Neural cell (in vitro differentiated cells): ENCODE measurements around the gene CRTC1. TPM values are rescaled to one million over a fixed set of nuclear protein-coding genes. Genes with fewer than 3 reads are reported as not detected.

Source experiments
- H2AFZ ChIP-seq: fragments of 200-600, 300-800 bp; sonication (generic), shearing (Covaris generic); 2 replicates; pipeline ENCODE4 v1.6.0; 2014; ENCODE audit warnings: low read depth, mild to moderate bottlenecking, antibody characterized with exemption, low read length, moderate library complexity
- H3F3A ChIP-seq: fragments of 200-600 bp; shearing (Covaris generic); 2 replicates; pipeline ENCODE4 v1.6.1; 2016; ENCODE audit warnings: mild to moderate bottlenecking, moderate library complexity, mixed read lengths, antibody characterized with exemption, low read length; ENCODE audit not compliant: insufficient read depth, poor library complexity, severe bottlenecking
- H3K27ac ChIP-seq: fragments of 200-600, 300-800 bp; sonication (generic), shearing (Covaris generic); 2 replicates; pipeline ENCODE4 v1.5.1; 2014; ENCODE audit warnings: mild to moderate bottlenecking, low read length, moderate library complexity
- H3K27me3 ChIP-seq: fragments of 300-800, 200-600 bp; sonication (generic), shearing (Covaris generic); 2 replicates; pipeline ENCODE4 v1.6.0; 2014; ENCODE audit warnings: mild to moderate bottlenecking, low read depth, low read length, moderate library complexity; ENCODE audit not compliant: insufficient read depth
- H3K36me3 ChIP-seq: fragments of 300-800, 200-600 bp; sonication (generic), shearing (Covaris generic); 2 replicates; pipeline ENCODE4 v1.5.1; 2014; ENCODE audit warnings: mild to moderate bottlenecking, antibody characterized with exemption, low read length, moderate library complexity; ENCODE audit not compliant: insufficient read depth
- H3K4me2 ChIP-seq: fragments of 300-800, 200-600 bp; sonication (generic), shearing (Covaris generic); 2 replicates; pipeline ENCODE4 v1.6.0; 2014; ENCODE audit warnings: mild to moderate bottlenecking, low read length
- H3K4me3 ChIP-seq: fragments of 300-800, 200-600 bp; sonication (generic), shearing (Covaris generic); 2 replicates; pipeline ENCODE4 v1.5.1; 2014; ENCODE audit warnings: mild to moderate bottlenecking, low read length, moderate library complexity
- H3K79me2 ChIP-seq: fragments of 200-600 bp; shearing (Covaris generic); replicated peaks from 2 replicates; pipeline ENCODE4 v1.6.0; 2014; ENCODE audit warnings: mild to moderate bottlenecking, low read length, moderate library complexity; ENCODE audit not compliant: insufficient read depth
- H3K9ac ChIP-seq: fragments of 300-800, 200-600 bp; sonication (generic), shearing (Covaris generic); 2 replicates; pipeline ENCODE4 v1.6.1; 2016; ENCODE audit warnings: mild to moderate bottlenecking, low read length, mixed read lengths
- H3K9me2 ChIP-seq: fragments of 200-600 bp; shearing (Covaris generic); 2 replicates; pipeline ENCODE4 v1.6.1; 2016; ENCODE audit warnings: mild to moderate bottlenecking, low read length, mixed read lengths; ENCODE audit not compliant: insufficient read depth
- H3K9me3 ChIP-seq: fragments of 200-600, 300-800 bp; sonication (generic), shearing (Covaris generic); 2 replicates; pipeline ENCODE4 v1.6.1; 2016; ENCODE audit warnings: mild to moderate bottlenecking, mixed run types, low read length, moderate library complexity, mixed read lengths
- H4K20me1 ChIP-seq: fragments of 200-600 bp; shearing (Covaris generic); 2 replicates; pipeline ENCODE4 v1.6.1; 2016; ENCODE audit warnings: mild to moderate bottlenecking, mixed run types; ENCODE audit not compliant: insufficient read depth
- EP300 ChIP-seq: fragments of 450-650 bp; conservative IDR thresholded peaks from 2 replicates; pipeline ENCODE4 v1.6.1; 2014; ENCODE audit warnings: antibody characterized with exemption, mild to moderate bottlenecking, moderate library complexity; ENCODE audit not compliant: poor library complexity, severe bottlenecking
- EZH2 ChIP-seq: fragments of 200-600, 300-800 bp; shearing (Covaris generic), sonication (generic); IDR thresholded peaks from 2 replicates; pipeline ENCODE4 v1.6.1; 2014; ENCODE audit warnings: antibody characterized with exemption, low read length, borderline replicate concordance, mild to moderate bottlenecking; ENCODE audit not compliant: insufficient read depth, poor library complexity, severe bottlenecking
- MXI1 ChIP-seq: fragments of 450-650 bp; conservative IDR thresholded peaks from 2 replicates; pipeline ENCODE4 v1.6.1; 2014; ENCODE audit warnings: antibody characterized with exemption, mild to moderate bottlenecking; ENCODE audit not compliant: poor library complexity, severe bottlenecking
- POLR2AphosphoS5 ChIP-seq: IDR thresholded peaks from 2 replicates; pipeline ENCODE4 v1.6.1; 2012
- RAD21 ChIP-seq: fragments of 450-650 bp; conservative IDR thresholded peaks from 2 replicates; pipeline ENCODE4 v1.6.1; 2014; ENCODE audit warnings: antibody characterized with exemption, mild to moderate bottlenecking, moderate library complexity
- SMC3 ChIP-seq: fragments of 450-650 bp; conservative IDR thresholded peaks from 2 replicates; pipeline ENCODE4 v1.6.1; 2014; ENCODE audit warnings: antibody characterized with exemption, mild to moderate bottlenecking, moderate library complexity; ENCODE audit not compliant: poor library complexity
- TAF1 ChIP-seq: IDR thresholded peaks from 2 replicates; pipeline ENCODE4 v1.6.1; 2012; ENCODE audit warnings: low read depth
- polyA plus RNA-seq: library from polyadenylated mRNA; depleted of rRNA; stranded (reverse); fragments of >200 nt; gene quantifications from 2 replicates; pipeline ENCODE4 v1.2.3, GENCODE V29; 2014
- TF ChIP-seq, protein P1 (sequence below): IDR thresholded peaks from 2 replicates; pipeline ENCODE4 v1.6.1; 2012; ENCODE audit warnings: borderline replicate concordance
- TF ChIP-seq, protein P2 (sequence below): fragments of 450-650 bp; IDR thresholded peaks from 2 replicates; pipeline ENCODE4 v1.5.1; 2014; ENCODE audit warnings: antibody characterized with exemption, mild to moderate bottlenecking, moderate library complexity; ENCODE audit not compliant: poor library complexity, severe bottlenecking

Gene CRTC1
- polyA plus RNA-seq, 1 donor from 2014 or later: 10.4 TPM

DNA sequence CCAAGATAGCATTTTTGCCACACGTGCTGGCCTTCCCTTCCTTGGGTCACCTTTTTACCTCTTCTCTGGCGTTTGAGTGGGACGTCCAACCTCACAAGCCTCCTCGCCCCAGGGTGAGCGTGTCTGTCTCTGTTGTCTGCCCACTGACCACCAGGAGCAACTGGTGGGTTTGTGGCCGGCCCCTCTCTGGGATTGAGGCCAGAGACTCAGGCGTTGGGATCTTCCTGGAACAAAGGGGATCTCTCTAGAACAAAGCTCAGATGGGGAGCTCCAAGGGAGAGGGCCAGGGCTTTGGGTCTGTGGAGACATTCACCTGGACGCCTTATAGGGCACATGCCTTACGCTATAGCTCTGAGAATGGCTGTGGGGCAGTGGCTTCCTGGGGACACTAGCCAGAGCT, 90.2 kb downstream of the CRTC1 start:
- no peak overlapping the region for H3K9ac ChIP-seq
- H3K9me3 ChIP-seq: no peaks in the 10 kb centered on the region
- H3F3A ChIP-seq: no peaks in the 10 kb centered on the region
- no peak overlapping the region for H3K4me3 ChIP-seq
- H3K27ac ChIP-seq: no peak overlapping the region
- H4K20me1 ChIP-seq: no peaks in the 10 kb centered on the region
- H3K36me3 ChIP-seq: no peaks in the 10 kb centered on the region
- H3K9me2 ChIP-seq: no peaks in the 10 kb centered on the region
- H3K27me3 ChIP-seq: no peaks in the 10 kb centered on the region
- H3K79me2 ChIP-seq: no peaks in the 10 kb centered on the region
- H3K4me2 ChIP-seq: no peak overlapping the region
- no peak overlapping the region for H2AFZ ChIP-seq
- TF ChIP-seq EZH2: no peak
- no peak for TF ChIP-seq TAF1
- no peak for TF ChIP-seq SMC3
- TF ChIP-seq, protein P1, sequence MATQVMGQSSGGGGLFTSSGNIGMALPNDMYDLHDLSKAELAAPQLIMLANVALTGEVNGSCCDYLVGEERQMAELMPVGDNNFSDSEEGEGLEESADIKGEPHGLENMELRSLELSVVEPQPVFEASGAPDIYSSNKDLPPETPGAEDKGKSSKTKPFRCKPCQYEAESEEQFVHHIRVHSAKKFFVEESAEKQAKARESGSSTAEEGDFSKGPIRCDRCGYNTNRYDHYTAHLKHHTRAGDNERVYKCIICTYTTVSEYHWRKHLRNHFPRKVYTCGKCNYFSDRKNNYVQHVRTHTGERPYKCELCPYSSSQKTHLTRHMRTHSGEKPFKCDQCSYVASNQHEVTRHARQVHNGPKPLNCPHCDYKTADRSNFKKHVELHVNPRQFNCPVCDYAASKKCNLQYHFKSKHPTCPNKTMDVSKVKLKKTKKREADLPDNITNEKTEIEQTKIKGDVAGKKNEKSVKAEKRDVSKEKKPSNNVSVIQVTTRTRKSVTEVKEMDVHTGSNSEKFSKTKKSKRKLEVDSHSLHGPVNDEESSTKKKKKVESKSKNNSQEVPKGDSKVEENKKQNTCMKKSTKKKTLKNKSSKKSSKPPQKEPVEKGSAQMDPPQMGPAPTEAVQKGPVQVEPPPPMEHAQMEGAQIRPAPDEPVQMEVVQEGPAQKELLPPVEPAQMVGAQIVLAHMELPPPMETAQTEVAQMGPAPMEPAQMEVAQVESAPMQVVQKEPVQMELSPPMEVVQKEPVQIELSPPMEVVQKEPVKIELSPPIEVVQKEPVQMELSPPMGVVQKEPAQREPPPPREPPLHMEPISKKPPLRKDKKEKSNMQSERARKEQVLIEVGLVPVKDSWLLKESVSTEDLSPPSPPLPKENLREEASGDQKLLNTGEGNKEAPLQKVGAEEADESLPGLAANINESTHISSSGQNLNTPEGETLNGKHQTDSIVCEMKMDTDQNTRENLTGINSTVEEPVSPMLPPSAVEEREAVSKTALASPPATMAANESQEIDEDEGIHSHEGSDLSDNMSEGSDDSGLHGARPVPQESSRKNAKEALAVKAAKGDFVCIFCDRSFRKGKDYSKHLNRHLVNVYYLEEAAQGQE: no peak
- TF ChIP-seq MXI1: no peak
- TF ChIP-seq RAD21: no peak
- TF ChIP-seq, protein P2, sequence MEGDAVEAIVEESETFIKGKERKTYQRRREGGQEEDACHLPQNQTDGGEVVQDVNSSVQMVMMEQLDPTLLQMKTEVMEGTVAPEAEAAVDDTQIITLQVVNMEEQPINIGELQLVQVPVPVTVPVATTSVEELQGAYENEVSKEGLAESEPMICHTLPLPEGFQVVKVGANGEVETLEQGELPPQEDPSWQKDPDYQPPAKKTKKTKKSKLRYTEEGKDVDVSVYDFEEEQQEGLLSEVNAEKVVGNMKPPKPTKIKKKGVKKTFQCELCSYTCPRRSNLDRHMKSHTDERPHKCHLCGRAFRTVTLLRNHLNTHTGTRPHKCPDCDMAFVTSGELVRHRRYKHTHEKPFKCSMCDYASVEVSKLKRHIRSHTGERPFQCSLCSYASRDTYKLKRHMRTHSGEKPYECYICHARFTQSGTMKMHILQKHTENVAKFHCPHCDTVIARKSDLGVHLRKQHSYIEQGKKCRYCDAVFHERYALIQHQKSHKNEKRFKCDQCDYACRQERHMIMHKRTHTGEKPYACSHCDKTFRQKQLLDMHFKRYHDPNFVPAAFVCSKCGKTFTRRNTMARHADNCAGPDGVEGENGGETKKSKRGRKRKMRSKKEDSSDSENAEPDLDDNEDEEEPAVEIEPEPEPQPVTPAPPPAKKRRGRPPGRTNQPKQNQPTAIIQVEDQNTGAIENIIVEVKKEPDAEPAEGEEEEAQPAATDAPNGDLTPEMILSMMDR: no peak
- TF ChIP-seq POLR2AphosphoS5: no peak
- no peak for TF ChIP-seq EP300

DNA sequence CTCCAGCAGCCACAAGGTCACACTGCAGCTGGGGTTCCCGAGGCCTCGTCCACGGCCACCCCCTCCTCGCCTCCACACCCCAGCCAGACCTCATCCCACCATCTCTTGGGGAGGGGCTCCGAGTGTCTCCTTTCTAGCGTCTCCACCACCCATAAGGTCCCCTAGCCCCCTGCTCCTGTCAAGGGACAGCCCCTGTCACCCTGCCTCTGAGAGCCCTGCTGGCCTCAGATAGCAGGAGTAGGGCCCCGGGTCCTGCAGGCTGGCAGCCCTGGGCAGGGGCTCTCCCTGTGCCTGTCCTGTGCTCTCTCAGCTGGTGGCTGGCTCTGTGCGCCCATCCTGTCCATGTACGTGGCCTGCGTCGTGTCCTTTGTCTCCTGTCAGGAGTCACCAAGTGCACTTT, 90.6 kb downstream of the CRTC1 start:
- no peak overlapping the region for H3K27ac ChIP-seq
- no peak overlapping the region for H2AFZ ChIP-seq
- H3K4me3 ChIP-seq: no peak overlapping the region
- H3K9ac ChIP-seq: no peak overlapping the region
- no peaks in the 10 kb centered on the region for H4K20me1 ChIP-seq
- H3K9me3 ChIP-seq: no peaks in the 10 kb centered on the region
- H3K9me2 ChIP-seq: no peaks in the 10 kb centered on the region
- no peak overlapping the region for H3K4me2 ChIP-seq
- no peaks in the 10 kb centered on the region for H3K79me2 ChIP-seq
- no peaks in the 10 kb centered on the region for H3K27me3 ChIP-seq
- TF ChIP-seq RAD21 (no peak), EP300 (no peak)
- no peaks in the 10 kb centered on the region for H3F3A ChIP-seq
- H3K36me3 ChIP-seq: no peaks in the 10 kb centered on the region
